GM12891 (cell line): ENCODE measurements around the gene FOXL2NB.

Experiments
- PAX5 ChIP-seq: IDR thresholded peaks from 2 replicates; pipeline ENCODE4 v1.6.1; 2011; ENCODE audit warnings: low read length, moderate library complexity, mild to moderate bottlenecking; ENCODE audit not compliant: insufficient read depth, severe bottlenecking
- POLR2A ChIP-seq: IDR thresholded peaks from 2 replicates; pipeline ENCODE4 v1.6.1; 2011; ENCODE audit warnings: low read depth, low read length, control low read depth
- POLR2AphosphoS5 ChIP-seq: IDR thresholded peaks from 2 replicates; pipeline ENCODE4 v1.6.1; 2011; ENCODE audit warnings: low read depth, low read length, control low read depth
- POU2F2 ChIP-seq: IDR thresholded peaks from 2 replicates; pipeline ENCODE4 v1.6.1; 2011; ENCODE audit warnings: low read depth, mild to moderate bottlenecking, control low read depth, low read length, moderate library complexity
- SPI1 ChIP-seq: IDR thresholded peaks from 2 replicates; pipeline ENCODE4 v1.6.1; 2011; ENCODE audit warnings: low read depth, low read length, control low read depth
- TAF1 ChIP-seq: IDR thresholded peaks from 2 replicates; pipeline ENCODE4 v1.6.1; 2011; ENCODE audit warnings: low read depth, low read length, control low read depth

- TF ChIP-seq POLR2A: no peak
- TF ChIP-seq SPI1: no peak
- no peak for TF ChIP-seq TAF1
- TF ChIP-seq PAX5: no peak
- TF ChIP-seq POLR2AphosphoS5: no peak
- TF ChIP-seq POU2F2: no peak
Observed at GRCh38 chr3:138907539-138907938, 39.5 kb upstream of the FOXL2NB start.
